OCI-M1 (cell line): Measurements from ENCODE around the gene SLC2A14.
"Not testable (repeated sequence)": the region's sequence is repeated elsewhere in the genome, so short reads cannot be mapped to it uniquely, and the experiment has no call there.

Experiments used
- DNase-seq: peaks from one replicate; lab custom pipeline; 2025; lab: John Stamatoyannopoulos, UW

SLC2A14 gene

GRCh38 chr12:7834701-7835100, 38.0 kb downstream of the SLC2A14 start:
- DNase-seq, result no peak

- no peak for DNase-seq
Measured at GRCh38 chr12:7833831-7834230, 38.9 kb downstream of the SLC2A14 start.

GRCh38 chr12:7833201-7833600, 39.5 kb downstream of the SLC2A14 start:
- DNase-seq, result peak; percentile 21

GRCh38 chr12:7832059-7832696, 40.5 kb downstream of the SLC2A14 start:
- DNase-seq, result peak; percentile 86

GRCh38 chr12:7829737-7830136, 43.0 kb downstream of the SLC2A14 start:
- not testable (repeated sequence) for DNase-seq

GRCh38 chr12:7825754-7826153, 47.0 kb downstream of the SLC2A14 start:
- not testable (repeated sequence) for DNase-seq

GRCh38 chr12:7806863-7807487, 65.7 kb downstream of the SLC2A14 start:
- peak; percentile 94 for DNase-seq

GRCh38 chr12:7806319-7806718, 66.4 kb downstream of the SLC2A14 start:
- DNase-seq, result not testable (repeated sequence)

GRCh38 chr12:7801460-7801859, 71.3 kb downstream of the SLC2A14 start:
- DNase-seq, result no peak

- not testable (repeated sequence) for DNase-seq
Measured at GRCh38 chr12:7798750-7799308, 73.9 kb downstream of the SLC2A14 start.

- DNase-seq, result no peak
Measured at GRCh38 chr12:7797698-7798398, 74.9 kb downstream of the SLC2A14 start.

GRCh38 chr12:7797269-7797668, 75.4 kb downstream of the SLC2A14 start:
- DNase-seq, result not testable (repeated sequence)

- DNase-seq, result no peak
Measured at GRCh38 chr12:7793211-7793610, 79.5 kb downstream of the SLC2A14 start.

GRCh38 chr12:7788884-7789528, 83.7 kb downstream of the SLC2A14 start, which contains the start of gene NANOG:
NANOG (plus strand) TSS chr12:7789402; CDS start chr12:7789615, 213 bp downstream.
- not testable (repeated sequence) for DNase-seq

GRCh38 chr12:7788294-7788660, 84.4 kb downstream of the SLC2A14 start:
- no peak for DNase-seq

- no peak for DNase-seq
Measured at GRCh38 chr12:7787574-7788293, 85.0 kb downstream of the SLC2A14 start.

- no peak for DNase-seq
Measured at GRCh38 chr12:7784701-7785100, 88.0 kb downstream of the SLC2A14 start.

- not testable (repeated sequence) for DNase-seq
Measured at GRCh38 chr12:7783433-7783832, 89.3 kb downstream of the SLC2A14 start.

GRCh38 chr12:7782055-7782454, 90.7 kb downstream of the SLC2A14 start:
- no peak for DNase-seq

- DNase-seq, result no peak
Measured at GRCh38 chr12:7781274-7781673, 91.4 kb downstream of the SLC2A14 start.

- DNase-seq, result no peak
Measured at GRCh38 chr12:7769999-7770398, 102.7 kb downstream of the SLC2A14 start.
